Peyer's patch (tissue), 4 donors: ENCODE measurements around the gene FANCM.

Experiments
- CTCF ChIP-seq, 6 experiments: fragments of 450-650 bp in 4 of 6; fragments of 200-600 bp in 2 of 6; sonication (generic) in 1 of 6; IDR thresholded peaks; one replicate each; pipeline ENCODE4 v1.5.1; 2017 to 2019; ENCODE audit warnings: antibody characterized with exemption in 6 of 6, mild to moderate bottlenecking in 3 of 6, moderate library complexity in 1 of 6
- POLR2A ChIP-seq, 2 donors: fragments of 450-650 bp; IDR thresholded peaks; one replicate each; pipeline ENCODE4 v1.5.1; 2017; ENCODE audit warnings: antibody characterized with exemption in 2 of 2, mild to moderate bottlenecking in 2 of 2, moderate library complexity in 2 of 2

- TF ChIP-seq CTCF (IDR thresholded peaks at IDR 0.05) (peak in 3 of 6 experiments; percentile 7 to 44 (median 27)), POLR2A (IDR thresholded peaks at IDR 0.05) (peak; percentile 71 to 75)
Observed at GRCh38 chr14:45134051-45134958, 1.4 kb upstream of the FANCM start, which contains the start of gene FKBP3.
